Measurements from ENCODE around the gene JMJD7. TPM values are rescaled to one million over a fixed set of nuclear protein-coding genes. Genes with fewer than 3 reads are reported as not detected.

JMJD7 gene
- total RNA-seq, 1 experiment from 2014 or later, result 13.2 TPM

DNA sequence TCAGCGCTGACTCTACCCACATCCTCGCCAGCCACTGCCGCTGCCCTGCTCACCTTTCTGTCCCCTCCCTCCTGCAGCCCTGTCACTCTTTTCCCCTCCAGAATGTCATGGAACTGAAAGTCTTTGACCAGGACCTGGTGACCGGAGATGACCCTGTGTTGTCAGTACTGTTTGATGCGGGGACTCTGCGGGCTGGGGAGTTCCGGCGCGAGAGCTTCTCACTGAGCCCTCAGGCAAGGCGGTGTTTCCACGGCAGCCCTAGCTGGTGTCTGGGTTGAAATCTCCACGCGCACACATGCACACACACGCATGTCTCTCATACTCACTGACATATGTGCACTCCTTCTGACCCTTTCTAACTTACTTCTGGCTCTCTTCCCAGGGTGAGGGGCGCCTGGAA is 12.8 kb downstream of the JMJD7 start:
- Histone ChIP-seq H3K36me3 (ENCODE audit: control insufficient read depth, insufficient read depth, low read length) (no peaks in the 10 kb centered on the region), H3K27ac (ENCODE audit: low read length) (no peak overlapping the region), H3K4me1 (ENCODE audit: control insufficient read depth, insufficient read depth, low read length) (no peaks in the 10 kb centered on the region), H3K9me3 (ENCODE audit: control insufficient read depth, insufficient read depth, low read depth, low read length) (no peaks in the 10 kb centered on the region), H3K27me3 (ENCODE audit: control insufficient read depth, insufficient read depth, low read length) (no peaks in the 10 kb centered on the region), H3K4me3 (ENCODE audit: low read depth in 2 of 2, low read length in 2 of 2) (no peak overlapping the region)
- ChIA-PET POLR2A (no interaction called here), CTCF (no interaction called here)
- in situ Hi-C loops (cut with HindIII; ENCODE audit: low pct_unique_long_range_greater_than_20kb, low sequenced_read_pairs) (no loop called here), intact Hi-C loops (cut with micrococcal nuclease; ENCODE audit: unreplicated experiment) (no loop called here)
- no peak for TF ChIP-seq POLR2AphosphoS5 (IDR thresholded peaks at IDR 0.05; ENCODE audit: low read depth, low read length)
- TF ChIP-seq, protein P1, sequence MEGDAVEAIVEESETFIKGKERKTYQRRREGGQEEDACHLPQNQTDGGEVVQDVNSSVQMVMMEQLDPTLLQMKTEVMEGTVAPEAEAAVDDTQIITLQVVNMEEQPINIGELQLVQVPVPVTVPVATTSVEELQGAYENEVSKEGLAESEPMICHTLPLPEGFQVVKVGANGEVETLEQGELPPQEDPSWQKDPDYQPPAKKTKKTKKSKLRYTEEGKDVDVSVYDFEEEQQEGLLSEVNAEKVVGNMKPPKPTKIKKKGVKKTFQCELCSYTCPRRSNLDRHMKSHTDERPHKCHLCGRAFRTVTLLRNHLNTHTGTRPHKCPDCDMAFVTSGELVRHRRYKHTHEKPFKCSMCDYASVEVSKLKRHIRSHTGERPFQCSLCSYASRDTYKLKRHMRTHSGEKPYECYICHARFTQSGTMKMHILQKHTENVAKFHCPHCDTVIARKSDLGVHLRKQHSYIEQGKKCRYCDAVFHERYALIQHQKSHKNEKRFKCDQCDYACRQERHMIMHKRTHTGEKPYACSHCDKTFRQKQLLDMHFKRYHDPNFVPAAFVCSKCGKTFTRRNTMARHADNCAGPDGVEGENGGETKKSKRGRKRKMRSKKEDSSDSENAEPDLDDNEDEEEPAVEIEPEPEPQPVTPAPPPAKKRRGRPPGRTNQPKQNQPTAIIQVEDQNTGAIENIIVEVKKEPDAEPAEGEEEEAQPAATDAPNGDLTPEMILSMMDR (IDR thresholded peaks at IDR 0.05), result no peak
- TF ChIP-seq, protein P2, sequence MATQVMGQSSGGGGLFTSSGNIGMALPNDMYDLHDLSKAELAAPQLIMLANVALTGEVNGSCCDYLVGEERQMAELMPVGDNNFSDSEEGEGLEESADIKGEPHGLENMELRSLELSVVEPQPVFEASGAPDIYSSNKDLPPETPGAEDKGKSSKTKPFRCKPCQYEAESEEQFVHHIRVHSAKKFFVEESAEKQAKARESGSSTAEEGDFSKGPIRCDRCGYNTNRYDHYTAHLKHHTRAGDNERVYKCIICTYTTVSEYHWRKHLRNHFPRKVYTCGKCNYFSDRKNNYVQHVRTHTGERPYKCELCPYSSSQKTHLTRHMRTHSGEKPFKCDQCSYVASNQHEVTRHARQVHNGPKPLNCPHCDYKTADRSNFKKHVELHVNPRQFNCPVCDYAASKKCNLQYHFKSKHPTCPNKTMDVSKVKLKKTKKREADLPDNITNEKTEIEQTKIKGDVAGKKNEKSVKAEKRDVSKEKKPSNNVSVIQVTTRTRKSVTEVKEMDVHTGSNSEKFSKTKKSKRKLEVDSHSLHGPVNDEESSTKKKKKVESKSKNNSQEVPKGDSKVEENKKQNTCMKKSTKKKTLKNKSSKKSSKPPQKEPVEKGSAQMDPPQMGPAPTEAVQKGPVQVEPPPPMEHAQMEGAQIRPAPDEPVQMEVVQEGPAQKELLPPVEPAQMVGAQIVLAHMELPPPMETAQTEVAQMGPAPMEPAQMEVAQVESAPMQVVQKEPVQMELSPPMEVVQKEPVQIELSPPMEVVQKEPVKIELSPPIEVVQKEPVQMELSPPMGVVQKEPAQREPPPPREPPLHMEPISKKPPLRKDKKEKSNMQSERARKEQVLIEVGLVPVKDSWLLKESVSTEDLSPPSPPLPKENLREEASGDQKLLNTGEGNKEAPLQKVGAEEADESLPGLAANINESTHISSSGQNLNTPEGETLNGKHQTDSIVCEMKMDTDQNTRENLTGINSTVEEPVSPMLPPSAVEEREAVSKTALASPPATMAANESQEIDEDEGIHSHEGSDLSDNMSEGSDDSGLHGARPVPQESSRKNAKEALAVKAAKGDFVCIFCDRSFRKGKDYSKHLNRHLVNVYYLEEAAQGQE (IDR thresholded peaks at IDR 0.05; ENCODE audit: insufficient read depth in 1 of 2, low read depth in 2 of 2, low read length in 1 of 2), result no peak
- TF ChIP-seq TCF7L2 (IDR thresholded peaks at IDR 0.05; ENCODE audit: low read depth, low read length), result no peak
- TF ChIP-seq SIN3A (IDR thresholded peaks at IDR 0.05; ENCODE audit: borderline replicate concordance, insufficient read depth, low read depth, low read length), result no peak
- DNase-seq (ENCODE audit: low read depth, low spot score) (no peak), ATAC-seq (no peak)
- no TSS peak for BruUV-seq (replicated peaks)

DNA sequence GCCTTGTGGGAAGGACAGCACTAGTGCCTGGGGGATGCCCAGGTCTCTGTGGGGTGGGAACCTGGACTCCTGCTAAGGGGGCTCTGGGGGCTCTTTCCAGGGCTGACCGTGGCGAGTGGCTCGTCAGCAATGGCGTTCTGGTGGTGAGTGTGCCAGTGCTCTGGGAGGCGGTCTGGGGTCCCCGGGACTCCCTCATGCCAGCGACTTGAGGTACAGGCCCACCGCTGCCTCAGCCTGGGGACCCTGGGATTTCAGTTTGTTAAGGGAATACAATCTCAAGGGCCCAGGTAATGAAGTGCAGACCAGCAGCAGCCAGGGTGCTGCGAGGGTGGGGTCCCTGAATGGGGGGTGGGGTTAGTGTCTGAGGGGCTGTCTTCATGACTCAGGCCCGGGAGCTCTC is 13.2 kb downstream of the JMJD7 start:
- Histone ChIP-seq H3K27me3 (ENCODE audit: control insufficient read depth, insufficient read depth, low read length) (no peaks in the 10 kb centered on the region), H3K4me3 (ENCODE audit: low read depth in 2 of 2, low read length in 2 of 2) (no peak overlapping the region), H3K36me3 (ENCODE audit: control insufficient read depth, insufficient read depth, low read length) (no peaks in the 10 kb centered on the region), H3K27ac (ENCODE audit: low read length) (no peak overlapping the region), H3K4me1 (ENCODE audit: control insufficient read depth, insufficient read depth, low read length) (no peaks in the 10 kb centered on the region), H3K9me3 (ENCODE audit: control insufficient read depth, insufficient read depth, low read depth, low read length) (no peaks in the 10 kb centered on the region)
- ChIA-PET CTCF (no interaction called here), POLR2A (no interaction called here)
- TF ChIP-seq POLR2AphosphoS5 (IDR thresholded peaks at IDR 0.05; ENCODE audit: low read depth, low read length), result no peak
- TF ChIP-seq, protein P1 (IDR thresholded peaks at IDR 0.05), result no peak
- TF ChIP-seq SIN3A (IDR thresholded peaks at IDR 0.05; ENCODE audit: borderline replicate concordance, insufficient read depth, low read depth, low read length), result no peak
- TF ChIP-seq, protein P2 (IDR thresholded peaks at IDR 0.05; ENCODE audit: insufficient read depth in 1 of 2, low read depth in 2 of 2, low read length in 1 of 2), result no peak
- no TSS peak for BruUV-seq (replicated peaks)
- in situ Hi-C loops (cut with HindIII; ENCODE audit: low pct_unique_long_range_greater_than_20kb, low sequenced_read_pairs) (no loop called here), intact Hi-C loops (cut with micrococcal nuclease; ENCODE audit: unreplicated experiment) (no loop called here)
- DNase-seq (ENCODE audit: low read depth, low spot score) (no peak), ATAC-seq (no peak)
